ENCODE data around the gene TNS2. TPM values are rescaled to one million over a fixed set of nuclear protein-coding genes. Genes with fewer than 3 reads are reported as not detected.

TNS2 gene
- total RNA-seq, 1 experiment from 2014 or later: 13.1 TPM

- no peaks in the 10 kb centered on the region for H3K9me2 ChIP-seq (replicated peaks; ENCODE audit: low read length)
- H3K4me3 ChIP-seq (ENCODE audit: low read length): no peak overlapping the region
- no peak for DNase-seq
- peaks cover 17% of the 10 kb centered on the region for H3K4me1 ChIP-seq (ENCODE audit: insufficient read depth, low read length)
- H3K79me2 ChIP-seq (ENCODE audit: low read length): no peaks in the 10 kb centered on the region
- CTCF ChIA-PET: no interaction called here
- no peak overlapping the region for H2AFZ ChIP-seq (ENCODE audit: low read length)
- BruUV-seq (replicated peaks): no TSS peak
- intact Hi-C loops (cut with micrococcal nuclease): loop anchor here (10.0 kb wide), 1 partner anchor 107 kb away; no protein-coding TSS in a partner anchor
- no peak for ATAC-seq
- H3K36me3 ChIP-seq (ENCODE audit: low read depth, low read length): peaks cover 4% of the 10 kb centered on the region; the same call in 1 of the 2 replicates
- H3K9me3 ChIP-seq (ENCODE audit: low read length): no peaks in the 10 kb centered on the region
- no peak overlapping the region for H3K9ac ChIP-seq (ENCODE audit: low read length)
- no peak for TF ChIP-seq EZH2phosphoT487 (IDR thresholded peaks at IDR 0.05; ENCODE audit: borderline replicate concordance, low read length)
- TF ChIP-seq CTCF (conservative IDR thresholded peaks at IDR 0.05; ENCODE audit: low read depth, low read length): no peak
- POLR2A ChIA-PET (ENCODE audit: unreplicated experiment): no interaction called here
- H3K27me3 ChIP-seq (ENCODE audit: low read length): no peaks in the 10 kb centered on the region
- no peak overlapping the region for H3K4me2 ChIP-seq (ENCODE audit: low read length)
- no peaks in the 10 kb centered on the region for H3F3A ChIP-seq (ENCODE audit: low read length, unreplicated experiment)
- no peaks in the 10 kb centered on the region for H4K20me1 ChIP-seq (ENCODE audit: low read length)
- H3K27ac ChIP-seq (ENCODE audit: low read length): no peak overlapping the region
Observed at GRCh38 chr12:53067993-53068770, 18.3 kb downstream of the TNS2 start.

- Histone ChIP-seq H3K9ac (ENCODE audit: low read length) (no peak overlapping the region), H3F3A (ENCODE audit: low read length, unreplicated experiment) (no peaks in the 10 kb centered on the region), H3K9me3 (ENCODE audit: low read length) (no peaks in the 10 kb centered on the region), H3K27ac (ENCODE audit: low read length) (no peak overlapping the region), H3K4me3 (ENCODE audit: low read length) (no peak overlapping the region), H3K4me2 (ENCODE audit: low read length) (no peak overlapping the region), H3K27me3 (ENCODE audit: low read length) (no peaks in the 10 kb centered on the region), H2AFZ (ENCODE audit: low read length) (no peak overlapping the region), H3K4me1 (ENCODE audit: insufficient read depth, low read length) (peaks cover 17% of the 10 kb centered on the region), H3K36me3 (ENCODE audit: low read depth, low read length) (peaks cover 4% of the 10 kb centered on the region; the same call in 1 of the 2 replicates), H4K20me1 (ENCODE audit: low read length) (no peaks in the 10 kb centered on the region), H3K79me2 (ENCODE audit: low read length) (no peaks in the 10 kb centered on the region), H3K9me2 (replicated peaks; ENCODE audit: low read length) (no peaks in the 10 kb centered on the region)
- DNase-seq (no peak), ATAC-seq (no peak)
- ChIA-PET POLR2A (ENCODE audit: unreplicated experiment) (interaction anchor here (0.9 kb wide), 1 partner anchor 10 kb away, joined by 7 read pairs; the partner anchor contains the start of gene SPRYD3), CTCF (no interaction called here)
- intact Hi-C loops (cut with micrococcal nuclease): loop anchor here (10.0 kb wide), 1 partner anchor 106 kb away; no protein-coding TSS in a partner anchor
- BruUV-seq (replicated peaks): no TSS peak
- TF ChIP-seq EZH2 (IDR thresholded peaks at IDR 0.05; ENCODE audit: low read length, unreplicated experiment) (no peak), CTCF (conservative IDR thresholded peaks at IDR 0.05; ENCODE audit: low read depth, low read length) (no peak), EZH2phosphoT487 (IDR thresholded peaks at IDR 0.05; ENCODE audit: borderline replicate concordance, low read length) (no peak)
Observed at GRCh38 chr12:53068811-53069585, 19.1 kb downstream of the TNS2 start.

All from PC-3 (cell line).